SH-SY5Y (cell line): ENCODE data around the gene AKAP6.

Experiments
- GATA2 ChIP-seq: IDR thresholded peaks from 2 replicates; pipeline ENCODE4 v1.6.1; 2011; ENCODE audit warnings: mild to moderate bottlenecking, low read depth, low read length
- GATA3 ChIP-seq: IDR thresholded peaks from 2 replicates; pipeline ENCODE4 v1.6.1; 2011; ENCODE audit warnings: low read depth, mild to moderate bottlenecking, low read length, moderate library complexity

GRCh38 chr14:32428875-32429274 is 99.8 kb downstream of the AKAP6 start:
- TF ChIP-seq GATA3 (no peak), GATA2 (no peak)
